HG03097 (cell line): Measurements from ENCODE around the gene GABPB2.

Source experiments
- ATAC-seq: cut with Tn5 transposase; IDR thresholded peaks from one replicate; pipeline ENCODE4 v1.9.1; 2021; ENCODE audit not compliant: unreplicated experiment, low FRiP score

The GABPB2 gene

DNA sequence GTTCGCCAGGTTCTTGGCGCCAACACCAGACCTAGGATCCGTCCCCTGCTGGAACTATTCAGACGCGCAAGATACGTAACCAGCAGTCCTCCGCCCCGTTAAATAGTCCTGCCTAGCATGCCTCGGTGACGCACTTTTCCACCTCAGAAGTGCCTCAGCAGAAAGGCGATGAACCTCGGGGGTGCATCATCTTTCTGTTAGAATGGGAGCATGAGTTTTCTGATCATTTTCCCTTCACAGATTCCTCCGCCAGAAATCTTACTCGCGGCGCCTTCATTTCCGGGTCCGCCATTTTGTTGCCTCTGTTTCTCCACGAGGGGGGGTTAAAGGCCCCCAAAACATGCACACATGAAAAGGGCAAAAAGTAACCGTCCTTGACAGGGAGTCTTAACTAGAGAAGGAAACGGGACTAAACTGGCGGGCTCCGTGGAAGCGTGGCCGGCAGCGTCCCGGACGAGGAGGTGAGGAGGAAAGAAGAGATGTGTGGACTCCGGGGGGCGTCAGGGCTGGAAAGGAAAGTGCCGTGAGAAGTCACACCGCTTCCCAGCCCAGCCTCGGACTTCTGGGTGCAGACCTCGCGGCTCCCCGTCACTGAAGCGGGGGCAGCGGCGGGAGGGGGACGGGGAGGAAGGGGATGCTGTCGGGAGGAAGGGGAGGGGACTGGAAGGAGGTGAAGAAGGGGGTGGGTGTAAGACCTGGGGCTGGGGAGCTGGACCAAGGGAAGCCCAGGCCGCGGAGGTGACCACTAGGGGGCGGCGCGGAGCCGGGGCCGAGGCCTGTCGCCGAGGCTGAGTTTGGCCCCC is at the start of gene GABPB2:
Gene GABPB2, plus strand, starts transcription at position 288 of the 803 bp plus-strand sequence. CDS start 17,429 bp downstream, outside the sequence.
- ATAC-seq: peak; percentile 76

- no peak for ATAC-seq
Measured at GRCh38 chr1:151024540-151025146, 45.9 kb upstream of the GABPB2 start.

- no peak for ATAC-seq
Measured at GRCh38 chr1:151026460-151026859, 44.1 kb upstream of the GABPB2 start.

- ATAC-seq: no peak
Measured at GRCh38 chr1:151032164-151032563, 38.4 kb upstream of the GABPB2 start.

GRCh38 chr1:151035167-151035566 is 35.4 kb upstream of the GABPB2 start:
- ATAC-seq: no peak

DNA sequence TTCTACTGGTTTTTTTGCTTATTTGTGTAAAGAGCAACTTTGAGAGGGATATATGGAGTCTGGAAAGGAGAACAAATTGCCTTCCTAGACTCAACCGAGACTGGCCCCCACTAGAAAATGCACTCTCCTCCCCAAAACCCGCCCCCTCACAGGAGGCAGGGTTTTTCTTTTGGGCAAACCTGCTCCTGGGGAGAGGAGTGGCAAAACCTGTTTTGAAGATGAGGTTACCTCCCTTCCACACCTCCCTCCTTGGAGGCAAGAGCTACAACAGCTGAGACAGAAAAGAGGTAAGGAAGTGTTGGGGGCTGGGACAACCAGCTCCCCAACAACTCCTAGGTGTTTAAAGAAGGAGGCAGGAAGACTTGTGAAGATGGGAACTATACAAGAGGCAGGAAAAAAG is 34.2 kb upstream of the GABPB2 start, which contains the start of gene BNIPL:
Gene BNIPL, plus strand, starts transcription at position 231 of the 400 bp plus-strand sequence. Its CDS starts 140 bp downstream, at position 371.
- no peak for ATAC-seq

DNA sequence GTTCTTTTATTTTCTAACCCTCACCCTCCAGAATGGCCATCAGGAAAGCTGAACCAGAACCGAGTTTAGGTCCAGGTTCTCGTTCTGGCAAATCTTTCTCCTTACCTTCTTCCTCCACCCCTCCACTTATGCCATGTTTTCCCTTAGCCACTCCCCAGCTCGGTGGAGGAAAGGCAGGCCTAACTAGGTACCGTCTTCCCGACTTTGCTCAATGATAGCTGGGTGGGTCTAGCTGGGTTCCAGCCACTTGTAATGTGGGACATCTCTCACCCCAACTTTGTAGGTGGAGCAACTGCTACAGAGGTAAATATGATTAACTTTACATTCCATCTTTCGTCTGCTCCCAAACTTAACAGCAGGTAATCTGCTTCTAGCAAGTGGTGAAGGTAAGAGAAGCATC is 33.5 kb upstream of the GABPB2 start:
- ATAC-seq: no peak

GRCh38 chr1:151039521-151039920 is 31.0 kb upstream of the GABPB2 start:
- no peak for ATAC-seq

- ATAC-seq: no peak
Measured at GRCh38 chr1:151043163-151043562, 27.4 kb upstream of the GABPB2 start.

- no peak for ATAC-seq
Measured at GRCh38 chr1:151047591-151047924, 23.0 kb upstream of the GABPB2 start, which contains the start of gene C1orf56. Gene C1orf56, plus strand, starts transcription at chr1:151047751. Its CDS starts 97 bp downstream, at chr1:151047848.

GRCh38 chr1:151047925-151048644 is 22.5 kb upstream of the GABPB2 start:
- no peak for ATAC-seq

- ATAC-seq: no peak
Measured at GRCh38 chr1:151048645-151049032, 21.9 kb upstream of the GABPB2 start.

DNA sequence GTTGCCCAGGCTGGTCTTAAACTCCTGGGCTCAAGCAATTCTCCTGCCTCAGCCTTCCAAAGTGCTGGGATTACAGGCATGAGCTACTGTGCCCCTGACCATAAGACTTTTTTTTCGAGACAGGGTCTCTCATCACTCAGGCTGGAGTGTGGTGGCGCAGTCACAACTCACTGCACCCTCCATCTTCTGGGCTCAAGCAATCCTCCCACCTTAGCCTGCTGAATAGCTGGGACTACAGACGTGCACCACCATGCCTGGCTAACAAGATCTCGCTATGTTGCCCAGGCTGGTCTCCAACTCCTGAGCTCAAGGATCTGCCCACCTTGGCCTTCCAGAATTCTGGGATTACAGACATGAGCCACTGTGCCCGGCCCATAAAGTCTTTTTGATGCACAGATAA is 21.1 kb upstream of the GABPB2 start:
- ATAC-seq: no peak

DNA sequence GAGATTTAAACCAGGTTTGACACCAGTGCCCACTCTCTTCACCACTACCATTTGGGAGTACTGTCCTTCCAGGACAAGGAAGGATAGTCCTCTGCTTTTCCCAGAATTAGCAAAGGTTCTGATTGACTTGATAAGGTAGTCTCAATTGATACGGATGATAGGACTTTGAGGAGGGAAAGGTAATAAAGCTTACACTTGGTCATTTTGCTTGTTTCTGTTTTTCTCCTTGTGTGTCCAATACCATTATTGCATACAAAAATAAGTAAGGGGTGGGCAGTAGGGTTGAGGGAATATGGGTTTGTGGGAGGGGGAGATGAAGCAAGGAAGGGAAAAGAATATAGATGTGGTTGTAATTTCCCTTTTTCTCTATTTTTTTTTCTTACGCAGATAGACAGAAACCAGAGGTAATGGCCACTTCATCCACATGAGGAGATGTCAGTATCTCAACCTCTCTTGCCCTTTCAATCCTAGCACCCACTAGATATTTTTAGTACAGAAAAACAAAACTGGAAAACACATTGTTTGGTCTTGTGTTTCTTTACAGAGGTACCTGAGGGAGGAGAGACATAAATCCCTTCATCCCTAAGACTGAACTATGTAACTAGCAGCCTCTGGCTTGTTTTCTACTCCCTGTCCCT is 20.4 kb upstream of the GABPB2 start:
- ATAC-seq: no peak

DNA sequence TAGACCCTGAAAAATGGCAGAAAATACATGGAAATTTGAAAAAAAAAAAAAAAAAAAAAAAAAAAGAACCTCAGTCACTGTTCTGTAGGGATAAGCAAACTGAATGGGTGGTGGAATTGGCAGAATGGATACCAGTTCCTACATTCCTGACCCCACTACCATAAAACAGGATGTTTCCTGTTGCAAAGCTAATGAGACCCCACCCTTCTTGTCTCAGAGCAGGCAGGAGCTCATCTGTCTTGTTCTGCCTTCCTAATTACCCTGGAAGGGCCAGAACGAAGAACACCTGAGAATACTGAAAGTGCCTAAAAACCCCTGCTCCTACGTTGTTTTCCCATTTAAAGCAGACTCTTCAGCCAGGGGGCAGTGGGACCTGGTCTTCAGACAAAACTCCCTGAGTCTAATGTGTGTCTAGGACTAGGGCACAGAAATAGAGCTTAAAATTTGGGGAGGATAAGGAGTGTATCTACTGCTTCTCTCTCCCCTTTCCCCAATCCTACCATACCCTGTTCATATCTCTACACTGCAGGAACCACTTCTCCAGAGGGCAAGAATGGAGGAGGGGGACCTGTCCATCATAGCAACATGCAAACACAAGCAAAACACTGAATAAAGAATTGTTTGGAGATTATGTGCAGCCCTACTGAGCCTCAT is 19.1 kb upstream of the GABPB2 start:
- no peak for ATAC-seq

DNA sequence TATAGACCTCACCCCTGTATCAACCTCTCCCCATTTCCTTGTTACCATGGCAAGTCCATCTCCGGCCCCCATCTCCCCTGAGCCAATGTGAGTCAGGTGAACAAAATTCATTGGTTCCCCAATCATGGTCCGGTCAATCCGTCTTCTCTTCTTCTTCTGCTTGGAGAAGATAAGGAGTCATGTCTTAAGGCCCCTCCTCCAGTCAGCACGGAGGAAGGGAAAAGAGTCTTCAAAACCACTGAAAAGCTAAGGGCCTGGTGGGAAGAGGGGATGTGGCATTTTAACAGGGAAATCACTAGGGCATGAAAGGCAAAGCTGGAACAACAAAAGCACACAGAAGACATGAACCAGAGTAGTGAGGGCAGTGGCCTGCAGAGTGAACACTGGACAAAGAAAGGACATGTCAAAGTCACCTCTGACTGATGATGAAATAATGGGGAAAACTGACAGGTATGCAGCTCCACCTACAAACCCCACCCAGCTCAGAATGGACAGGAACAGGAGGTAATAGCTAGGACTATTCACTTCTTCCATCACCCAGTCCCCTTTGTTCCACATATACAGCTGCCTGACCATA is 15.5 kb upstream of the GABPB2 start:
- ATAC-seq: no peak

GRCh38 chr1:151055581-151055980 is 15.0 kb upstream of the GABPB2 start:
- ATAC-seq: no peak

- no peak for ATAC-seq
Measured at GRCh38 chr1:151056149-151056548, 14.4 kb upstream of the GABPB2 start.

DNA sequence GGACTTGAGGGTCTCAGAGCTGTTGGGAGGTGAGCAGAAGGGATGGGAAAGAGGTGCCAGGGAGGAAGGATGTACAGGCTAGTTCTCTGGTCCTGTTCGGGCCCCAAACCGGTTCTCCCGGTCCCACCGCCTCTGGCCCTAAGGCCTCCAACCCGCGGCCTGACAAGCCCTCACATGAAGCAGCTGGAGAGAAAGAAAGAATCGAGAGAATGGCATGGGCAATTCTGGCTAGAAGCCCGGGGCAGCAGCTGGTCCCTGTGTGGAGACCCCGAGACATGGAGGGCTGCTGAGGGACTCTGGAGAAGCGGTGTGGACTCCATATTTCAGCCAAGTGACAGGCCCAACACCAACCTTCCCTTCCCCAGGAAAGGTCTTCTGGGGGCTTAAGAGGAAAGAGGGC is 11.9 kb upstream of the GABPB2 start:
- no peak for ATAC-seq
